OCI-LY1 (cell line): Measurements from ENCODE around the gene PTAR1.

Experiments used
- CTCF ChIP-seq: fragments of 200-600 bp; sonication (generic), shearing (Covaris generic); IDR thresholded peaks from 2 replicates; pipeline ENCODE4 v1.5.1; 2017; ENCODE audit warnings: mild to moderate bottlenecking, antibody characterized with exemption, low read length, moderate library complexity, mixed read lengths
- EZH2 ChIP-seq: fragments of 200-600 bp; sonication (generic), shearing (Covaris generic); IDR thresholded peaks from 2 replicates; pipeline ENCODE4 v1.8.0; 2017; ENCODE audit warnings: borderline replicate concordance, mixed run types, mild to moderate bottlenecking, antibody characterized with exemption, low read length, moderate library complexity, mixed read lengths

GRCh38 chr9:69674112-69674685 lies 85.6 kb downstream of the PTAR1 start:
- no peak for TF ChIP-seq CTCF
- no peak for TF ChIP-seq EZH2
